Hepatocyte (in vitro differentiated cells): ENCODE measurements around the gene PKN2. TPM values are rescaled to one million over a fixed set of nuclear protein-coding genes. Genes with fewer than 3 reads are reported as not detected.

Experiments
- DNase-seq: peaks from one replicate; pipeline ENCODE4 v3.0.0-alpha.2; 2016; ENCODE audit warnings: low spot score
- H2AFZ ChIP-seq: fragments of 200-600 bp; sonication (generic); 2 replicates; pipeline ENCODE4 v1.6.0; 2016; ENCODE audit warnings: antibody characterized with exemption, mild to moderate bottlenecking
- H3K27ac ChIP-seq: fragments of 200-600 bp; sonication (generic); 2 replicates; pipeline ENCODE4 v1.5.1; 2016; ENCODE audit warnings: mild to moderate bottlenecking
- H3K27me3 ChIP-seq: fragments of 200-600 bp; sonication (generic); 2 replicates; pipeline ENCODE4 v1.6.1; 2016
- H3K36me3 ChIP-seq: fragments of 200-600 bp; sonication (generic); replicated peaks from 2 replicates; pipeline ENCODE4 v1.5.1; 2016; ENCODE audit warnings: low read depth; ENCODE audit not compliant: insufficient read depth
- H3K4me1 ChIP-seq: fragments of 200-600 bp; sonication (generic); 2 replicates; pipeline ENCODE4 v1.5.1; 2016; ENCODE audit warnings: mild to moderate bottlenecking, moderate library complexity; ENCODE audit not compliant: insufficient read depth
- H3K4me2 ChIP-seq: fragments of 200-600 bp; sonication (generic); 2 replicates; pipeline ENCODE4 v1.6.0; 2016
- H3K4me3 ChIP-seq: fragments of 200-600 bp; sonication (generic); 2 replicates; pipeline ENCODE4 v1.5.1; 2016; ENCODE audit warnings: mild to moderate bottlenecking
- H3K79me2 ChIP-seq: fragments of 200-600 bp; sonication (generic); 2 replicates; pipeline ENCODE4 v1.6.0; 2017; ENCODE audit warnings: mild to moderate bottlenecking
- H3K9me2 ChIP-seq: fragments of 200-600 bp; sonication (generic); replicated peaks from 2 replicates; pipeline ENCODE4 v1.6.0; 2017; ENCODE audit warnings: mild to moderate bottlenecking; ENCODE audit not compliant: insufficient read depth
- H3K9me3 ChIP-seq: fragments of 200-600 bp; sonication (generic); 2 replicates; pipeline ENCODE4 v1.5.1; 2016; ENCODE audit warnings: low read depth, mild to moderate bottlenecking
- H4K20me1 ChIP-seq: fragments of 200-600 bp; sonication (generic); 2 replicates; pipeline ENCODE4 v1.6.0; 2016; ENCODE audit warnings: mild to moderate bottlenecking; ENCODE audit not compliant: insufficient read depth, poor library complexity, severe bottlenecking
- EZH2 ChIP-seq: fragments of 200-600 bp; sonication (generic); IDR thresholded peaks from 2 replicates; pipeline ENCODE4 v1.6.1; 2016; ENCODE audit warnings: antibody characterized with exemption, mild to moderate bottlenecking, borderline replicate concordance
- EZH2phosphoT487 ChIP-seq: fragments of 200-600 bp; sonication (generic); IDR thresholded peaks from one replicate; pipeline ENCODE4 v1.6.1; 2018; ENCODE audit warnings: antibody characterized with exemption, mild to moderate bottlenecking, low read depth, moderate library complexity; ENCODE audit not compliant: unreplicated experiment, severe bottlenecking
- WGBS: methylation state at CpG from one replicate; pipeline ENCODE4 v1.1.6; 2016; ENCODE audit warnings: low lambda C conversion rate; ENCODE audit errors: missing lambda C conversion rate; 5-methylcytosine and 5-hydroxymethylcytosine counted together
- polyA plus RNA-seq: library from polyadenylated mRNA; unstranded; fragments of >200 nt; fragmentation: Nextera tagmentation; extraction: Ambion mirVana; gene quantifications from 2 replicates; pipeline ENCODE4 v1.2.1, GENCODE V29; 2016
- total RNA-seq: library from RNA; depleted of rRNA; stranded (reverse); fragments of >200 nt; gene quantifications from 2 replicates; pipeline ENCODE4 v1.2.3, GENCODE V29; 2014
- TF ChIP-seq, protein P1 (sequence below): fragments of 200-600 bp; sonication (generic); IDR thresholded peaks from 2 replicates; pipeline ENCODE4 v1.5.1; 2016; ENCODE audit warnings: antibody characterized with exemption, mild to moderate bottlenecking; ENCODE audit not compliant: poor library complexity

PKN2 gene
- total and polyA plus RNA-seq, 2 experiments from 2014 or later: 16.4 to 54.0 TPM

DNA sequence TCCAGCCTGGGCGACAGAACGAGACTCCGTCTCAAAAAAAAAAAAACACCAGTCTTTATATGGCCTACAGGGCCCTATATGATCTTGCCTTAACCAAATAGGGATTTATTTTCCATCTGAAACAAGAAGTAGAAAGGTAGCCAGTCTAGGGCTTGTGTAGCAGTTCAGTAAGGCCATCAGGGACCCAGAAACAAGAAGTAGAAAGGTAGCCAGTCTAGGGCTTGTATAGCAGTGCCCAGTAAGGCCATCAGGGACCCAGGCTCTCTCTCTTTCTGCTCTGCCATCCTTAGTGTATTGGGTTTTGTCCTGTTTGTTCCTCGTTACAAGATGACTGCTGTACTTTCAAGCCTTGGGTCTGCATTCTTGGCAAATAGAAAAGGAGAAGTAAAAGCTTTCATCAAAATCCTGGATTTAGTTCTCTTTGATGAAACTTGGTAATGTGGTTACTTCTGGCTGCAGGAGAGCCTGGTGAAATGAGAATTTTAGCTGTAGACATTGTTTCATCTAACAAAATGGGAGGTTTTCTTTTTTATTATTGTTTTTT, 46.1 kb downstream of the PKN2 start:
- Histone ChIP-seq H3K4me2 (no peak overlapping the region), H3K4me1 (peaks cover 12% of the 10 kb centered on the region), H3K36me3 (no peaks in the 10 kb centered on the region), H3K27me3 (no peaks in the 10 kb centered on the region), H3K4me3 (no peak overlapping the region), H3K9me3 (no peaks in the 10 kb centered on the region), H2AFZ (no peak overlapping the region), H3K79me2 (peaks cover 88% of the 10 kb centered on the region), H4K20me1 (peaks cover 12% of the 10 kb centered on the region), H3K9me2 (no peaks in the 10 kb centered on the region), H3K27ac (peak overlapping the region; percentile 61)
- TF ChIP-seq, protein P1, sequence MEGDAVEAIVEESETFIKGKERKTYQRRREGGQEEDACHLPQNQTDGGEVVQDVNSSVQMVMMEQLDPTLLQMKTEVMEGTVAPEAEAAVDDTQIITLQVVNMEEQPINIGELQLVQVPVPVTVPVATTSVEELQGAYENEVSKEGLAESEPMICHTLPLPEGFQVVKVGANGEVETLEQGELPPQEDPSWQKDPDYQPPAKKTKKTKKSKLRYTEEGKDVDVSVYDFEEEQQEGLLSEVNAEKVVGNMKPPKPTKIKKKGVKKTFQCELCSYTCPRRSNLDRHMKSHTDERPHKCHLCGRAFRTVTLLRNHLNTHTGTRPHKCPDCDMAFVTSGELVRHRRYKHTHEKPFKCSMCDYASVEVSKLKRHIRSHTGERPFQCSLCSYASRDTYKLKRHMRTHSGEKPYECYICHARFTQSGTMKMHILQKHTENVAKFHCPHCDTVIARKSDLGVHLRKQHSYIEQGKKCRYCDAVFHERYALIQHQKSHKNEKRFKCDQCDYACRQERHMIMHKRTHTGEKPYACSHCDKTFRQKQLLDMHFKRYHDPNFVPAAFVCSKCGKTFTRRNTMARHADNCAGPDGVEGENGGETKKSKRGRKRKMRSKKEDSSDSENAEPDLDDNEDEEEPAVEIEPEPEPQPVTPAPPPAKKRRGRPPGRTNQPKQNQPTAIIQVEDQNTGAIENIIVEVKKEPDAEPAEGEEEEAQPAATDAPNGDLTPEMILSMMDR: no peak
- DNase-seq: no peak
- WGBS: 95% methylated on average over 4 of the region's 4 CpGs

DNA sequence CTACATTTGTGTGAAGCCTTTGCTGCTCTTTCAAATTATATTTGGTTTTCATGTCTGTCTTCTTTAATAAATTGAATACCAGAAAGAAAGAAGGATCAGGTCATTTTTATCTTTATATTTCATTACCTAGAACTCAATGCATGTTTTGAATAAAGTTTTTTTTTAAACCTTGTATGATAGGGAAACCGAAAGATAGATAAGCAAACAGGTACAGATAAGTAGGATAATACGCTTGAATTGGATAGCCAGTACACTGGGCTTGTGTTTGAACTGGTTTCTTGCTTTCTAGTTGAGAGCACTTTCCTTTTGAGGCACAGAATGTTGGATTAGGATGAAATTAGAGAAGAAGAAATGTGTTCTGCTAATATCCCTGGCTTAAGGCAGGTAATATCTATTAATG, 46.9 kb downstream of the PKN2 start:
- TF ChIP-seq EZH2phosphoT487 (no peak), EZH2 (no peak)
- TF ChIP-seq, protein P1: no peak
- Histone ChIP-seq H3K4me2 (peak overlapping the region; percentile 62), H3K79me2 (peaks cover 88% of the 10 kb centered on the region), H3K36me3 (no peaks in the 10 kb centered on the region), H3K27ac (peak overlapping the region; percentile 61), H3K4me3 (no peak overlapping the region), H2AFZ (no peak overlapping the region), H3K27me3 (no peaks in the 10 kb centered on the region), H4K20me1 (peaks cover 6% of the 10 kb centered on the region), H3K9me2 (no peaks in the 10 kb centered on the region), H3K4me1 (peaks cover 12% of the 10 kb centered on the region), H3K9me3 (peaks cover 5% of the 10 kb centered on the region)
- no peak for DNase-seq
- WGBS: 73% methylated on average over 2 of the region's 2 CpGs

DNA sequence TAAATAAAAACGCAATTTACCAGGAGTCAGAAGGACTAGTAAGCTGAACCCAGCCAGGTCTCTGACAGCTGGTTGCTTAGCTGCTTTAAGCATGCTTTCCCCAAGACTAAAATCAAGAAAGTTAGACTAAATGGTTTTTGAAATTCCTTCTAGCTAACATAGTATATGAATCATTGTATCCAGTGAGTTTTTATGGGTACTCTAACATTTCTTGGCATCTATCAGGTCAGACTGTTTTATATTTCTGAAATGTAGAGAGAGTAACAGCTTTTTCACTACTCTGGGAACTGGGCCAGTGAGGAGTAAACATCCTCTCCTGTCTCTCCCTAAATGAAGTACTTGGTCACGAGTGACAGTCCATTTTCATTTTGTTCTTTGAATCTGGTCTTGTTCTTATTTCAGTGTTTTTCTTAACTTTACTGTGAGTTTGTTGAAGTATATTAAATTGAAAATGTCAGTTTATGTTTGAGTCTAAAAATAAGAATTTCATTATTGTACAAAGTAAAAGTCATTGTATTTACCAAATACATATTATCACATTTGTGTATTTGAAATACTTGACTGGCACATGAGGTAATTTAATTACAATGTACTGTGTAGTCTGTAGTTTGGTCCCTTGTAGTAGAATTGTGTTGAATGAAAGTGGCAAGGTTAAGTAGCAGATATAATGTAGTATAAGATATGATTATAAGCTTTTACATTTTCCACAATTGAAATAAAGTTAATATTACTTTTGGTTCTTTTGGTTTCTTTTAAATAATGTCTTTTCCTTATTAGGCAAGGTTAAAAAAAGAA, 47.6 kb downstream of the PKN2 start:
- WGBS: 43% methylated on average over 2 of the region's 2 CpGs
- TF ChIP-seq EZH2phosphoT487 (no peak), EZH2 (no peak)
- TF ChIP-seq, protein P1: no peak
- no peaks in the 10 kb centered on the region for H3K27me3 ChIP-seq
- H3K36me3 ChIP-seq: no peaks in the 10 kb centered on the region
- peak overlapping the region; percentile 62 for H3K4me2 ChIP-seq
- no peak overlapping the region for H2AFZ ChIP-seq
- peak; percentile 71 for DNase-seq
- no peak overlapping the region for H3K4me3 ChIP-seq
- peak overlapping the region; percentile 61 for H3K27ac ChIP-seq
- no peaks in the 10 kb centered on the region for H3K9me2 ChIP-seq
- H3K9me3 ChIP-seq: peaks cover 8% of the 10 kb centered on the region
- H3K4me1 ChIP-seq: peaks cover 12% of the 10 kb centered on the region
- H4K20me1 ChIP-seq: peaks cover 6% of the 10 kb centered on the region
- peaks cover 88% of the 10 kb centered on the region for H3K79me2 ChIP-seq
